Measurements from ENCODE around the gene CTBP1. TPM values are rescaled to one million over a fixed set of nuclear protein-coding genes. Genes with fewer than 3 reads are reported as not detected.

CTBP1 gene
- total and polyA plus RNA-seq, 2 experiments from 2014 or later = 74.0 to 192 TPM

GRCh38 chr4:1194010-1194900, 54.7 kb downstream of the CTBP1 start:
- peaks cover 6% of the 10 kb centered on the region for H3K27me3 Mint-ChIP-seq (ENCODE audit: insufficient read depth, low read depth, poor library complexity)
- H3K9me3 Mint-ChIP-seq = no peaks in the 10 kb centered on the region; the same call in 2 of the 3 replicates
- TF ChIP-seq CREB1 (CRISPR knock-in tag; IDR thresholded peaks at IDR 0.05; ENCODE audit: low read depth) (no peak), ETS1 (IDR thresholded peaks at IDR 0.05) (no peak), JUNB (IDR thresholded peaks at IDR 0.05; ENCODE audit: unreplicated experiment) (no peak), ZNF331 (CRISPR knock-in tag; IDR thresholded peaks at IDR 0.05; ENCODE audit: low read depth) (no peak), POLR2AphosphoS5 (IDR thresholded peaks at IDR 0.05; ENCODE audit: low read depth) (no peak), NANOG (IDR thresholded peaks at IDR 0.05; ENCODE audit: borderline replicate concordance) (no peak), EZH2 (IDR thresholded peaks at IDR 0.05; ENCODE audit: low read depth, unreplicated experiment) (no peak), ZNF114 (CRISPR knock-in tag; IDR thresholded peaks at IDR 0.05) (no peak), REST (IDR thresholded peaks at IDR 0.05; ENCODE audit: unreplicated experiment) (no peak), ZNF462 (CRISPR knock-in tag; IDR thresholded peaks at IDR 0.05) (no peak), STAT1 (IDR thresholded peaks at IDR 0.05; ENCODE audit: unreplicated experiment) (no peak), EZH2phosphoT487 (IDR thresholded peaks at IDR 0.05; ENCODE audit: unreplicated experiment) (no peak), CTCF (conservative IDR thresholded peaks at IDR 0.05; ENCODE audit: low read depth in 2 of 2) (no peak)
- no peaks in the 10 kb centered on the region for H3K36me3 Mint-ChIP-seq (ENCODE audit: low read depth)
- no peaks in the 10 kb centered on the region for H3F3A ChIP-seq (replicated peaks; ENCODE audit: low read depth)
- H3K4me3 ChIP-seq = no peak overlapping the region
- DNase-seq (ENCODE audit: low spot score) (peak; percentile 57), ATAC-seq (peak; percentile 86)
- no peak overlapping the region for H3K4me3 Mint-ChIP-seq
- no peak overlapping the region for H3K27ac Mint-ChIP-seq
- H3K4me1 Mint-ChIP-seq = no peaks in the 10 kb centered on the region
- no peak overlapping the region for H3K27ac ChIP-seq (ENCODE audit: low read depth)
- H4K20me1 ChIP-seq (replicated peaks; ENCODE audit: insufficient read depth) = no peaks in the 10 kb centered on the region
- no peaks in the 10 kb centered on the region for H3K36me3 ChIP-seq (ENCODE audit: insufficient read depth)
- no peaks in the 10 kb centered on the region for H3K9me2 ChIP-seq (ENCODE audit: insufficient read depth)
- no peak overlapping the region for H3K4me2 ChIP-seq
- 0 out of 2 replicates have a peak overlapping the region, but pooled peaks have one; percentile 52 for H2AFZ ChIP-seq
- H3K27me3 ChIP-seq (ENCODE audit: insufficient read depth) = no peaks in the 10 kb centered on the region
- no peaks in the 10 kb centered on the region for H3K4me1 ChIP-seq (ENCODE audit: insufficient read depth)
- H3K79me2 ChIP-seq (replicated peaks; ENCODE audit: insufficient read depth) = no peaks in the 10 kb centered on the region

Data from GM23338 (cell line).